Progenitor cell of endocrine pancreas (in vitro differentiated cells): ENCODE measurements around the gene DMTF1. TPM values are rescaled to one million over a fixed set of nuclear protein-coding genes. Genes with fewer than 3 reads are reported as not detected.

Experiments
- DNase-seq: peaks from one replicate; pipeline ENCODE4 v3.0.0; 2021; ENCODE audit warnings: low spot score; ENCODE audit not compliant: unreplicated experiment
- H3K27ac Mint-ChIP-seq: 2 replicates; pipeline ENCODE4 v1.8.0; 2021; ENCODE audit warnings: mild to moderate bottlenecking, moderate library complexity, mixed read lengths
- H3K27me3 Mint-ChIP-seq: 2 replicates; pipeline ENCODE4 v1.8.0; 2021; ENCODE audit warnings: mixed read lengths
- H3K36me3 Mint-ChIP-seq: 2 replicates; pipeline ENCODE4 v1.8.0; 2022; ENCODE audit warnings: mixed read lengths; ENCODE audit not compliant: insufficient read depth
- H3K4me1 Mint-ChIP-seq: 2 replicates; pipeline ENCODE4 v1.8.0; 2021; ENCODE audit warnings: low read depth, mixed read lengths
- H3K4me3 Mint-ChIP-seq: 2 replicates; pipeline ENCODE4 v1.8.0; 2021; ENCODE audit warnings: low read depth, mild to moderate bottlenecking, moderate library complexity, mixed read lengths
- H3K9me3 Mint-ChIP-seq: 2 replicates; pipeline ENCODE4 v1.8.0; 2021; ENCODE audit warnings: low read depth, mixed read lengths
- total RNA-seq: library from RNA; stranded (reverse); gene quantifications from 2 replicates; pipeline ENCODE4 v1.2.1, GENCODE V29; 2021
- TF ChIP-seq, protein P1 (sequence below): fragments of 200-600 bp; sonication (generic); IDR thresholded peaks from one replicate; pipeline ENCODE4 v1.5.0; 2021; ENCODE audit warnings: antibody characterized with exemption, mild to moderate bottlenecking; ENCODE audit not compliant: unreplicated experiment

The DMTF1 gene
- total RNA-seq, 1 donor from 2014 or later = 180 TPM

DNA sequence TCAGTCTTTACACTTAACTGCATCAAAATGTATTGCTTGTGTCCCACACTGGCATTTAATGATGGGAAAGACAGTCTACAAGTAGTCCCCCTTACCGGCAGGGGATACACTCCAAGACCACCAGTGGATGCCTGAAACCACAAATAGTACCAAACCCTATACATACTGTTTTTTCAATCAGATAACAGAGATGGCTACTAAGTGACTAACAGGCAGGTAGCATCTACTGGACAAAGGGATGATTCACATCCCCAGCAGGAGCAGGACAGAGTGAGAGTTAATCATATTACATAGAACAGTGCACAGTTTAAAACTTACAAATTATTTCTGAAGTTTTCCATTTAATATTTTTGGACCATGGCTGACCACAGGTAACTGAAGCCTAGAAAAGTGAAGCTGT lies 54.1 kb downstream of the DMTF1 start:
- Mint-ChIP-seq H3K4me1 (peaks cover 4% of the 10 kb centered on the region), H3K9me3 (peaks cover 30% of the 10 kb centered on the region), H3K36me3 (peaks cover 40% of the 10 kb centered on the region), H3K27ac (peak overlapping the region; percentile 4), H3K27me3 (no peaks in the 10 kb centered on the region), H3K4me3 (no peak overlapping the region)
- TF ChIP-seq, protein P1, sequence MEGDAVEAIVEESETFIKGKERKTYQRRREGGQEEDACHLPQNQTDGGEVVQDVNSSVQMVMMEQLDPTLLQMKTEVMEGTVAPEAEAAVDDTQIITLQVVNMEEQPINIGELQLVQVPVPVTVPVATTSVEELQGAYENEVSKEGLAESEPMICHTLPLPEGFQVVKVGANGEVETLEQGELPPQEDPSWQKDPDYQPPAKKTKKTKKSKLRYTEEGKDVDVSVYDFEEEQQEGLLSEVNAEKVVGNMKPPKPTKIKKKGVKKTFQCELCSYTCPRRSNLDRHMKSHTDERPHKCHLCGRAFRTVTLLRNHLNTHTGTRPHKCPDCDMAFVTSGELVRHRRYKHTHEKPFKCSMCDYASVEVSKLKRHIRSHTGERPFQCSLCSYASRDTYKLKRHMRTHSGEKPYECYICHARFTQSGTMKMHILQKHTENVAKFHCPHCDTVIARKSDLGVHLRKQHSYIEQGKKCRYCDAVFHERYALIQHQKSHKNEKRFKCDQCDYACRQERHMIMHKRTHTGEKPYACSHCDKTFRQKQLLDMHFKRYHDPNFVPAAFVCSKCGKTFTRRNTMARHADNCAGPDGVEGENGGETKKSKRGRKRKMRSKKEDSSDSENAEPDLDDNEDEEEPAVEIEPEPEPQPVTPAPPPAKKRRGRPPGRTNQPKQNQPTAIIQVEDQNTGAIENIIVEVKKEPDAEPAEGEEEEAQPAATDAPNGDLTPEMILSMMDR = no peak
- no peak for DNase-seq

DNA sequence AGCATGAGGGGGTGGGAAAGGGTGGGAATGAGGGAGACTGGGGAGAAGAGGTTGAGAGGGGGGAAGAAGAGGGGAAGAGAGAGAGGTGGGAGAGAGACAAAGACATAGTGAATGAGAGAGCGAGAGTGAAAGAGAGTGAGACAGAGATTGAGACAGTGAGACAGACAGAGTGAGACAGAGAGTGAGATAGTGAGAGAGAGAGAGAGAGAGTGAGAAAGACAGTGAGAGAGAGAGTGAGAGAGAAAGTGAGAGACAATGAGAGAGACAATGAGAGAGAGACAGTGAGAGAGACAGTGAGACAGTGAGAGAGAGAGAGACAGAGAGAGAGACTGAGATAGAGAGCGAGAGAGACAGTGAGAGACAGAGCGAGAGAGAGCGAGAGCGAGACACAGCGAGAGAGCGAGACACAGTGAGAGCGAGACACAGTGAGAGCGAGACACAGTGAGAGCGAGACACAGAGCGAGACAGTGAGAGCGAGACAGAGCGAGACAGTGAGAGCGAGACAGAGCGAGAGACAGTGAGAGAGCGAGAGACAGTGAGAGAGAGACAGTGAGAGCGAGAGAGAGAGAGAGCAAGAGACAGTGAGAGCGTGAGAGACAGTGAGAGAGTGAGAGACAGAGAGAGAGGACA lies 57.2 kb downstream of the DMTF1 start:
- TF ChIP-seq, protein P1 = no peak
- no peak overlapping the region for H3K4me3 Mint-ChIP-seq
- peaks cover 14% of the 10 kb centered on the region for H3K9me3 Mint-ChIP-seq
- DNase-seq = no peak
- peaks cover 16% of the 10 kb centered on the region for H3K36me3 Mint-ChIP-seq
- no peak overlapping the region for H3K27ac Mint-ChIP-seq
- H3K4me1 Mint-ChIP-seq = no peaks in the 10 kb centered on the region
- H3K27me3 Mint-ChIP-seq = no peaks in the 10 kb centered on the region

DNA sequence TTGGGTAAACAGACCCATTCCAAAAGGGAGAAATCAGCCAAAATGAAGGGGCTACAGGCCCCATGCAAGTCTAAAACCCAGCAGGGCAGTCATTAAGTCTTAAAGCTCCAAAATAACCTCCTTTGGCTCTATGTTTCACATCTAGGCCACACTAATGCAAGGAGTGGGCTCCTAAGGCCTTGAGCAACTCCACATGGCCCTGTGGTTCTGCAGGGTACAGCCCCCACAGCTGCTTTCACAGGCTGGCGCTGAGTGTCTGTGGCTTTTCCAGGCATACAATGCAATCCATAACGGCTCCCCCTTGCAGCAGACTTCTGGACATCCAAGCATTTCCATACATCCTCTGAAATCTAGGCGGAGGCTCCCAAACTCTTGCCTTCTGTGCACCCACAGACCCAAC lies 58.3 kb downstream of the DMTF1 start:
- peaks cover 13% of the 10 kb centered on the region for H3K36me3 Mint-ChIP-seq

DNA sequence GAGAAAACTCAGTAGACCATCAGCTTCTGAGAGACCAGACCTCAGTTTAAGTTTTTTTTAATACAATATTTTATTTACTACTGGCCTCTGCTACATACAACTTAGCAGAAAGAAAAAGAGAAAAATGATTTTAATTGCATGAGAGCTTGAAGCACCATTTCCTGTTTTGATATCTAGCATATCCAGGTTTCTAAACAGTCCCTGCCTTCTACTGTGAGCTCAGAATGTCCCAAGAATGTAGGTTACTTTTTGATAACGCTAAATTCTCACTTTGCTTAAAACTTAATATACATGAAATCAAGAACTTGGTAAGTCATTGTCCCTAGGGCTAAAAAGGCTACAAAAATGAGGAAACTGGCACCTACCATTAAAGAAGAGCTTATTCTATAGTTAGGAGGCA lies 60.2 kb downstream of the DMTF1 start:
- TF ChIP-seq, protein P1 = no peak
- DNase-seq = no peak
- H3K4me1 Mint-ChIP-seq = no peaks in the 10 kb centered on the region
- peaks cover 5% of the 10 kb centered on the region for H3K36me3 Mint-ChIP-seq
- H3K9me3 Mint-ChIP-seq = no peaks in the 10 kb centered on the region
- no peak overlapping the region for H3K27ac Mint-ChIP-seq
- H3K27me3 Mint-ChIP-seq = no peaks in the 10 kb centered on the region
- H3K4me3 Mint-ChIP-seq = no peak overlapping the region

More for the DNA sequence above, 58.3 kb downstream of the DMTF1 start:
- no peak overlapping the region for H3K4me3 Mint-ChIP-seq
- H3K27me3 Mint-ChIP-seq = no peaks in the 10 kb centered on the region
- H3K9me3 Mint-ChIP-seq = peaks cover 10% of the 10 kb centered on the region
- no peaks in the 10 kb centered on the region for H3K4me1 Mint-ChIP-seq
- TF ChIP-seq, protein P1 = no peak
- no peak for DNase-seq
- H3K27ac Mint-ChIP-seq = no peak overlapping the region

DNA sequence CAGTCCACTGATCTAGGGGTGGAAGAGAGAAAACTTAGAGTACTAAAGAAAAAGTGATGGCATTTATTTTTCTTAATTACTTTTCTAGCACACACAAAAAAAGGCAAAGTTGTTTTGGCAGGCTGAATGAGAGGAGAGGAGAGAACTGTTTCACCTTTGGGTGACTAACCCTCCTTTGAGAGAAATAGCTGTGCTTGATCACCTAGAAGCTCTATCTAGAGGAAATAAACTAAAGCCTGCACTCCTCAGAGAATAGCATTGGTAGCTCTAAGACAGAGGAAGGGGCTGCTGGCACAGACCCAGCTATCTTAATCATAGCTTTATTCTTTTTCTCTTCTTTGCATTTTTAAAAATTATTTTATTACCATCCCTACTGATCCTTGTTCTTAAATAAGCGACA lies 61.0 kb downstream of the DMTF1 start:
- Mint-ChIP-seq H3K4me3 (no peak overlapping the region), H3K27ac (no peak overlapping the region), H3K4me1 (peaks cover 5% of the 10 kb centered on the region), H3K27me3 (no peaks in the 10 kb centered on the region), H3K9me3 (no peaks in the 10 kb centered on the region), H3K36me3 (peaks cover 1% of the 10 kb centered on the region)
- TF ChIP-seq, protein P1 = no peak
- DNase-seq = no peak
